NCI-H2196 (cell line): Measurements from ENCODE around the gene PARD3B.

ENCODE experiments used
- DNase-seq: peaks from one replicate; lab custom pipeline; 2025; ENCODE audit not compliant: unreplicated experiment; lab: John Stamatoyannopoulos, UW

PARD3B gene

DNA sequence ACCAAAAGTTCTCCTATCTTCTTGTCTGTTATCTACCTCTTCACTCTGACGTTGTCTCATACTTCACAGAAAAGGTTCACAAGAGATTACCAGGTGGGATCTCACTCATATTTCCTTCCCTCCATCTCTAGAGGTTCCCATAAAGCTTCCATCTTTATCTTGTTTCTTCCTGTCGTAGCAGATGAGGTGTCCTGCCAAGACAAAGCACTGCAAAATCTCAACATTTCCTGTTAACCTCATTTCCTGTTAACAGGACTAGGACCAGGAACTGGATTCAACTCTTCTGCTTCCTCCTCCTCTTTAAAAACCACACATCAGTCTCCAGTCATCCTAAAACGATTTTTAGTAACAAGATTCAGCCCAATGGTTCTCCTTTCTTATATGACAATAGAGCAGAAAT, 624.2 kb downstream of the PARD3B start:
- no peak for DNase-seq

DNA sequence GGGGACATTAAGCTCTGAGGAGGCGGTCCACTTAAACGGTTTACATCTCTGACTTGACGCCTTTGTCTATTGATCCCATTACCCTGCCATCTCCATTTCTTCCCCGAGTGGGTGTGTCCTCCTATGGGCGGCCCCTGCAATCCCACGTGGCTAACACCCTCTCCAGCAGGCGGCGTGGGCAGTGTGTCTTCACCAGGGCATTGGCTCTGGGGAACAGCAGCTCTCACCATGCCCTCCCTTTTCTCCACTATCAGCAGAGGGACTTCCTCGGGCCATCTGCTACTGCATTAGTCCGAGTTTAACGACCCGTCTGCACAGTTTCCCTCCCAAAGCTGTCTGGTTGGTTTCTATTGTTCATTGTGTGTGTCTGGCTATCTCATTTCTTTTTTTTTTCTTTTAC, 625.1 kb downstream of the PARD3B start:
- no peak for DNase-seq

DNA sequence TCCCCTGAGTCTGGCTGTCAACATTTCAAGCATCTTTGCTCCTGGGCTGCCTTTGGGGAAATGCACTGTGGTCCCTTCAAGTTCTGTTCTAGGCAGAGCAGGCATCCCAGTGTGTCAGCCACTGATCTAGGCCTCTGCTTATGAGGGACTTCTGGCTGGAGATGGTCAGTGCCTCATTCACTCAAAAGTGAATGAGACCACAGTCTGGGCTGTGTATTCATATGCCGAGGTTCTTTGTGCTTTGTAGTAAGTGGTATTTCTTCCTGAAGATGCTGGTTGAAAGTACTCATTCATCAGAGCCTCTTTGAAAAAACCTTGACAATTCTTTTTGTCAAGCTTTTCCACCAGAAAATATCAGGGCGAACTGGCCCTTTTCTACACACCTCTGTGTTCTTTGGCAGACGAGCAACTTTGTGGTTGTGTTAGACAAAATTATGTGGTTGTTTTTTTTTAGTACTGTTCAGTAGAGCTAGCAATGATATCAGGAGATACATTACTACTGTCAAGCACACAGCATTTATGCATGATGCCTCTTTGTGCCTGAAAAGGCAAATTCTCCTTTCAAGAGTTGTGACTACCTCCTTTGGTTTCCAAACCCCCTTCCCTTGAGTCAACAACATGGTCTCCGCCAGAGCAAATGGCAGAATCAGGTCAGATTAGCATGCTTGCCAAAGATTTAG, 626.1 kb downstream of the PARD3B start:
- DNase-seq = no peak

DNA sequence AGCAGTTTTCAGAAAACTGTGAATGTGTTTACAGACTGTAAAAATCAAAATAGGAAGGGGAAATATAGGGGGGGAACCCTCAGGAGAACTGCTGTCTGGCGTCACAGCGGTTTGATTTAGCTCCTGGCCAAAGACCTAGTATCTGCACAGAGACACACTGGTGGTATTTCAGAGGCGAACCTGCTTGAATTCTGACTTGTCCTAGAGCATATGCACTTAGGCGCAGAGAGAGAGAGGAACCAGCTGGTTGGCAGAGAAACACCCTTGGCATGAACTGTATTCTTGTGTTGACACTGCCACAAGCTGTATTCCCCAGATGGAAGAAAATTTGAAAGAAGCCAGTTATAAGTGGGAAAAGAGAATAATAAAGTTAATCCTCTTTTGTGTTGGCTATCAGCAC, 630.6 kb downstream of the PARD3B start:
- DNase-seq = no peak

DNA sequence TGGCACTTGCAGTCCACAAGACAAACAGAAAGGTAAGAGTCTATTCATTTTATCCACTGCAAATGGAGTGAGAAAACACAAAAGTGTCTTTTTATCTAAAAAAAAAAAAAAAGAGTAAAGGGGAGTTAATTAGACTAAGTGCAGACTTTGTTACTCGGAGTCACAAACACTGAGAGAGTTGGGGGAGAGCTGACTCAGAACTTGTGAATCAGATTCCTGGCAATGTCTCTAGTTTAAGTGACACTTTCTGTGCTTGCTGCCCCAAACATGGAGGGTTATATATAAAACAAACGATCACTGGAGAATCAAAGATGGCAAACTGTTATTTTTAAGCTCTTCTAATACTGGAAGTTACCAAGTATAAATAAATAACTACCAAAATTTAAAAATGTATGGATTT, 631.3 kb downstream of the PARD3B start:
- no peak for DNase-seq

DNA sequence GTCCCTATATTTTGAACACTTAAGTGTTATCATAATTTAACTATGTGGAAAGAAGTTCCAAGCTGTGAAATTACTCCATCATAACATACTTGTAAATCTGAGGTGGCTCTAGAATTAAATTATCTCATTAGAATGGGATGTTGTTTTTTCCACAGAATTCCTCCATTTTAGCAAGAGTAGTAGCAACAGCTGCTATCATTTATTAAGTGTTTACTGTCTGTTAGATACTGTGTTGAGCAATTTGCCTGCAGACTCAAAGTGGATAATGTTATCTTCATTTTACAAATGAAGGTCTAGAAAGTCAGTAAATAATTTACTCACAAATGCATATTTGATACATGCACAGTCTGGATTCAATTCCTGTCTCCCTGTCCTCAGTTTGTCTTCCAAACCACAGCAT, 632.3 kb downstream of the PARD3B start:
- DNase-seq = no peak

DNA sequence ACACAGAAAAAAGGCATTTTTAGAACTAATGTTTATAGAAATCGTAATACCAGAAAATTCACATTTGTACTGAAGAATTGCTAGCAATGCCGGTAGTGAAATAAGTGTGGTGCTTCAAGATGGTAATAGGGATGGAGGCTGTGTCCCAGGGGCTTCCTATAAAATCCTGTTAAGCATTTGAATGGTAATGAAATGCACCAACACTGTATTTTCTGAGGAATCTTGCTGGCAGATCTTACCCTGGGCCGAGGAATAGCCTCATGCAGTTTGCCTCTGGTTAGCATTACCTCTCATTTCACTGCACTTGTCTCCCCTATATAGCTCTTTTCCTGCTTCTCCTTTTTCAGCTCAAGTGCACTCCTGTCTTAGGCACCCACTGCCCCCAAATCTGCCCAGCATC, 635.5 kb downstream of the PARD3B start:
- DNase-seq = no peak

DNA sequence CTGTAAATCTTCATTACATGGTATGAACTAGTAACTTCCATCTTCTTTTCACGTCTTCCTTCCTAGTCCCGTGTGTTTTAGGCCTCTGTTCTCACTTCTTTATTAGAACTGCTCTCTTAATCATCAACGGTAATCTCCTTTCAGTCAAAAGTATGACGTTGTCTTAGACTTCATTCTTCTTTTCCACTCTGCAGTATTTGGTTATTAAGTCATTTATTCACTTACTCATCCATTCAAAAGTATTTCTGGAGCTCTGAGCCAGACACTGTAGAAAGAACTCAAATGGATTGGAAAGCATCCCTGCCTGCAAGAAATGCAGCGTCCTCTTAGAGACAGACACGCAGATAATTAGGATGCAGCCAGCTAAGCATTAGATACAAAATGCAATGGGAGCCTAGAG, 642.5 kb downstream of the PARD3B start:
- no peak for DNase-seq

DNA sequence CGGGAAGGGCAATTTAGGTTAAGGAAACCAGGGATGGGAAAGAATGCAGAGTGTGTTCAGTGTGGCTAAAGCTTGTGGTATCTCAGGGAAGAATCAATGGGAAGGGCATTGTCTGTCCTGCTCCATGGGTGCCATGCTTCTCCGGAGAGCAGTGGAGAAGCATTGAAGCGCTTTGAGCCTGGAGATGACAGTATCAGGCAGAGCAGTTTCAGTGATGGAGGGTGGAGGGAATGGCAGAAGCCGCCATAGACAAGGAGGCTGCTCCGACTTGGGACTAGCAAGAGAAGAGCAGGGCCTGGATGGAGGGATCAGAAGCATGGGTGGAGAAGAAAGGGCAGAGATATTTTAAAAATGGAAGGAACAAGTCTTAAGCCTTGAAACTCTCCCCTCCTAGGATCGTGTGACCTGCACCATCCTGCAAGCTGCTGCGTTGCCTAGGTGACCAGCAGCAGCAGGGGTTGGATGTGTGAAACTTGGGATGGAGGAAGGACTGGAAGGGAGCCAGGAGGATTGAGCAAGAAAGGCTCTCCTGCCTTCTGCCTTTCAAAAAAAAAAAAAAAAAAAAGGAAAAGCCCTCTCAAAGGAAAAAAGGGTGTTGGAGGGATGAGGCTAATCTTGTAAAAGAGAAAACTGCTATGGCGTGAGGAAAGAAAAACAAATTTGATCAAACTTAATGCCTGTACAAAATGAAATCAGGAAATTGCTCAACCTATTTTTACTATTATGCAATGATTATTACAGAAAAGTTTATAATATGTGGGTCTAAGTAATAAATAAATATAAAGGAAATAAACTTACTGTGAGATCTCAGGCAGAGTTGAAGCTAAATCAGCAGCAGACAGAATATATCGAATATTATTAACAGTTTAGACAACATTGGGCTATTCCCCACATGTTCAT, 643.2 kb downstream of the PARD3B start:
- DNase-seq = no peak

DNA sequence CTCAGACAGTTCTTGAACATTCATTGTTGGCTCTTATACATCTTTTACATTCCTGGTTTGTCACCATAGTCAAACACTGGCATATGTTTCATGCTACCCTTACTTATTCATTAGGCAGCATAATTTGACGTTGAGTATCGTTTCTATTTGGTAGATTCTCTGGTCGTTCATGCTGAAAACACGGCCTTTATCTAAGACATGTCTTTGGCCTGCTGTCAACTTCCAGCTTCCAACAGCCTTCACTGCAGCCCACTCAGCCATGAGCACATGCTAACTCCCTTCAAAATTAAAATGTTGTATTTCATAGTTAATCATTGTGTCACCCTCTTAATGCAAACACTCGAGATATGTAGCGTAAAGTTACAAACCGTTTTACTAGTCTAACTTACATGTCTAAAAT, 644.0 kb downstream of the PARD3B start:
- DNase-seq = no peak

DNA sequence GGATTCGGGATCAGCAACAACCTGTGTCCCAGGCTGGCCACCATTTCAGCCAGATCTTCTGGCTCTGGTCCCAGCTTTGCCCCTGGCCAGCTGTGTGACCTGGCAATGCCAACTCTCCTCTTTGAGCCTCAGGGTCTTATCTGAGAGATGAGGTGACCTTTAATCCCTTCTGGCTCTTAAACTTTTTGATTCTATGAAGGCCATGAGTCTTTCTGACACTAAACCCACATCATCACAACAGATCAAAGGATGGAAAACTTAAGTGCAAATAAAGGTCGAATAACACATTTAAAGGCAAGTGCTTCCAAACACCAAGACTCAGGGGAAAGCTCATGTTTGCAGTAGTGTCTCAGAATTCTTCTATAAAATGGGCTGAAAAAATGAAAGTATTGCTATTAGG, 645.3 kb downstream of the PARD3B start:
- no peak for DNase-seq

DNA sequence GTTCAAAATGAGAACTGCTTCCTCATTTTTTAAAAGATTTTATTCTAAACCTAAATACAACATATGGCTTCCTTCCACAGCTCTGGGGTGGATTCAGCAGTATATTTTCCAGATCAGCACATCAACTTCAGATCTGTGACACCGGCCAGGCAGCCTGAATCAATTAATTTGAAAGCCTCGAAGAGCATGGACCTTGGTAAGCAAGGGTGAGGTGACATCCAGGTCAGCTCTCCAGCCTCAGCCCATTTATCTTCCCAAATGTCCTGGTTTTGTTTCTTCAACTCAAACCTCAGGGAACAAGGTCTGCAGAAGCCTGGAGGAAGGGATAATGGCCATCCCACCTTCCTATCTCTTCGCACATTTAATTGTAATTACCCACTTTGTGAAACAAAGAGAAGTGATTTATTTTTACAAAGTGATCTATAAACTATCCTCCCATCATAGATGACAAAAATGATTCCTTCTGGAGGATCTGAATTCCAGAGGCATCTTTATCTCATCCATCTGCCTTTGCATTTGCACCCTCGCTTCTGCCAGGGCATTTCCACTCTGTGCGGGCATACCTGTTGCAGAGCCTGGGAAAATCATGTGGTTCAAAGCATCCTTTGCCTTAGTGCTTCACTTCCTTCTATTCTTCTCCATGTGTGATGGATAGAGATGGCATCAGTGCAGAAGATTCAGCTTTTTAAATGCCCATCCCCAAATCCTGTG, 648.0 kb downstream of the PARD3B start:
- no peak for DNase-seq

DNA sequence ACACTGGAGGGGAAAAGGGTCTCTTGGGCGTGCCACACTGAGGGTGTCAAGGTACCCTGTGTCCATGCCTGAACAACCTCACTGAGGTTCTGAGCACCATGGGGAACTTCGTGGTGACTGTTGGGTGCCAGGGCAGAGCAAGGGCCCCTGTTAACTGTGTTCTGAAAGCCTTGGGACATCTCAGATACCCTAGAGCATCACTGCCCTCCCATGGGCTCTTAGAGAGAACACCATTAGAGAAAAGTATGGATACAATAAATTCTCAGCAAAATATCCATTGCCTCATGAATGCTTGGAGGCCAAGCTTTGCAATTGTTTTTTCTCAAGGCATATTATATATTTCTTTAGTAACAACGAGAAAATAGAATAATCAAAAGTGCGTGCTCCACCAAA, 648.6 kb downstream of the PARD3B start:
- DNase-seq = no peak

DNA sequence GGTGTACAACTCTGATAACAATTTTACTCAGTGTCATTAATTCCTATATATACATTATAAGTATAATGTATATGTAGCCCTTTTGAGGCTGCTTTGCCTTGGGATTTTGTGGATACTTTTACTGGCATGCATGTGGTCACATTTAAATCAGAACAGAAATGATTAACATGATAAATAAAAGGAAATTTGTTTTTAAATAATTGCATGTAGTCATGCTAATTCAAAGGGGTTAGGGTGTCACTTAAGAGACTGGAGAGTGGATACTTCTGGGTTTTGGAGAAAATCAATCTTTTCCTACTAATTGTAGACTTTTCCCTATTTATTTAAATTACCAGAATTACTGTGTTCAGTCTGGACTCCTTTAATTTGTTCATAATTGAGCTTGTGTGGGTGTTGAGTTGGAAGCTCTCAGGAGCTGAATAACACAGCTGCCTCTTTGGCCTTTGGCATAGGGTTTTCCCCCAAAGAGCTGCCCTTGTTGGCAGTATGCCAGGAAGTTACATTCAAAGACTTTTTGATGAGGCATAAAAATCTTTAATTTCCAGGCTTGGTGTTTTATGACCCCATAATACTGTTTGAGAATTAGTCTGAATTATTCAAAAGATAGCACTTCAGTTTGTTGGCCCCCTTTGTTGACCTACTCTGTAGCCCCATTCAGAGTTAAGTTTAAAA, 652.3 kb downstream of the PARD3B start:
- DNase-seq = no peak

DNA sequence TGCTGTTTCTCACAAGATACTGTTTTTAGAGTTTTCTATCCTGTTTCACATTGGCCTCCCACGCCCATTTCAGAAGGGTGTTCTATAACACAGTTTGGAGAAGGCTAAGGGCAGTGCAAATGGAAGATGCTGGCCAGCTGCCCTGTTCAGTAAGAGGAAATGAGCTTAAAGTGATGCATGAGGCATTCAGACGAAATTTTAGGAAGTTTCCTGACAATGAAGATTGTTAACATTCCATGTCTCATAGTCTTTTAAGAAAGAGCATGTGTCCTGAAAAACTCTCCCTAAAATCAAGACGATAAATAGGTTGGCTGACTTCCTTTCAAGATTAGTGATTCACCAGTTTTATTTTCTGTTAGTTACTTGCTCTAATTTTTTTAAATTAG, 652.9 kb downstream of the PARD3B start:
- no peak for DNase-seq

DNA sequence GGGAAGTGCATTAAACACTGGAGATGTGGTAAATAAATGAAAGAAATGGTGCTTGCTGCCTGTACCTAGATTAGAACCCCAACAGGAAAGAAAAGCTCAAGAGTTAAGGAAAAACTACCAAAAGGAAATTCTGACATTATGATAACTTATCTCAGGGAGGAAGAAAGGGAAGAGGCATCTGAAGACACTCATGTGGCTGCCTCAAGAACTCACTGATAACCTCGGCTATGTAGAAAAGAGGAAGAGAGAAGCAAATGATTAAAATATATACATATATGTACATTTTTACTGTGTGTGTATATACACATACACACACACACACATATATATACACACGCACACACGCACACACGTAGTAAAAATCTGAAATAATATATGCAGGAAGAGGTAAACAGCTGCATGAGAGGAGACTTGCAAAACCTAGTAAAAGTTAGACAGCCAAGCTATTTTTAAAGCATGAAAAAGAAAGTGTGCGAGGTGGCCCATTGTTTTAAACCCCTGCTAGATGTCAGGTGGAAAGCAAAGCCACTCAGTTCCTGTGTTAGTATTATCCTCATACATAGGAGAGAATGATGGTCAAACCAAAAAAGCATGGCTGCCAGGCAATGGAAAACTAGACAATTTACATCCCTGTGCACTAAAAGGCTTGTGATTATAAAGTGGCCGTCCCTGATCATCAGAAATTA, 654.0 kb downstream of the PARD3B start:
- DNase-seq = no peak

DNA sequence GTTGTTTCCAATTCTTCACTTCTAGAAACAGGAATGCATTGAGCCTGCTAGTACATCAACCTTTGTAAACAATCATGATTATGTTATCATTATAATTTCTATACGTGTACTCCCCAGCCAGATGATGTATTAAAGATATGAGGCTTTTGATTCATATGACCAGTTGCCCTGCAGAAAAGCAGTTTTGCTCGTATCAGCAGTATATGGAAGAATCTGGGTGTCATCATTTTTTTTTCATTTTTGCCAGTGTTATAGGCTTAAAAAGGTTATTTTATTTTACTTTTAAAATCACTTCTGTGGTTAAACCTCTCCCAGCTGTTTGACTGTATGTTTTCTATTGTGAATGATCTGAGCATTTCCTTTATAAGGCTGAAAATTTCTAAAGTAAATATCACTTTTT, 665.2 kb downstream of the PARD3B start:
- no peak for DNase-seq

DNA sequence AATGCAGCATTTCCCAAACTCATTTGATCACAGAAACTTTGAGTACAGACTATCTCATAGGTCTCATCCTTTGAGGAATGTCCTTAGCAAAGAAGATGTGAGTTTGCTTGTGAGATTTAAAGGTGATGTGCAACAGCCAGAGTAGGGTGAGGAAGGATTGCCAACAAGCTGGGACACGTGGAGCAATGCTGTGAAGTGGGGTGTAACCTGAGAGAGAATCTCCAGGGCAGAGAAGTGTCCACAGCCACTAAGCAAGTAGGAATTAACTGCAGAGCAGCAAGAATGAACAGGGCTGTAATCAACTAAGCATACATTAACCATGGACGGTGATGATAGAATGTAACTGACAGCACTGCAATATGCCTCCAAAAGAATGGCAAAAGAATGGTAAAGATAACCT, 667.1 kb downstream of the PARD3B start:
- no peak for DNase-seq

DNA sequence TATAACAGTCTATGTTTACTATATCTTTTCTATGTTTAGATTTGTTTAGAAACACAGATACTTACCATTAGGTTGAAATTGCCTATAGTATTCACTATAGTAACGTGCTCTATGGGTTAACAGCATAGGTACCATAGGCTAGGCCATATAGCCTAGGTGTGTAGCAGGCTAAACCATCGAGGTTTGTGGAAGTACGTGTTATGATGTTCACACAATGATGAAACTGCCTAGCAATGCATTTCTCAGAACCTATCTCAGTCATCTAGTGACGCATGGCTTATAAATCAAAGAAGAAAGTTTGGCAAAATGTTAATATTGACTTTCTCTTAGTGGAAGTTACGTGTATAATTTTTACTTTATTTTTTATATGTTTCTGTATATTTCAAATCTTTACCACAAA, 670.8 kb downstream of the PARD3B start:
- no peak for DNase-seq

DNA sequence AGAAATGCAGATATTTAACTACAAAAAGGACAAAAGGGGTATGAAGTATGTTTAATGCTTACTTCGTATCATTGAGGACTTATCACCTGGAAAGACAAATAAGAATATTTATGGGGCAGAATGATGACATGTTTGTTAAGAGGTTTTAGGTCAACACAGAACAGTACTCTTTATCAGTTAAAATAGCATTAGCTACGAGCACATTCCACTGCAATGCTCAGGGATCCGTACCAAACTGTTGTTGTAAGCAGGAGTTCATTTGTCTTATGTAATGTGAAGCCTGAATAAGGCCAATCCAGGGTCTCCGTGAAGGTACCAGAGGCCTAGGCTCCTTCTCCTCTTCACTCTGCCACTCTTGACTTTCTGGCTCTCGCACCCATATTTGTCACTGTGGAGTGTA, 671.3 kb downstream of the PARD3B start:
- no peak for DNase-seq

DNA sequence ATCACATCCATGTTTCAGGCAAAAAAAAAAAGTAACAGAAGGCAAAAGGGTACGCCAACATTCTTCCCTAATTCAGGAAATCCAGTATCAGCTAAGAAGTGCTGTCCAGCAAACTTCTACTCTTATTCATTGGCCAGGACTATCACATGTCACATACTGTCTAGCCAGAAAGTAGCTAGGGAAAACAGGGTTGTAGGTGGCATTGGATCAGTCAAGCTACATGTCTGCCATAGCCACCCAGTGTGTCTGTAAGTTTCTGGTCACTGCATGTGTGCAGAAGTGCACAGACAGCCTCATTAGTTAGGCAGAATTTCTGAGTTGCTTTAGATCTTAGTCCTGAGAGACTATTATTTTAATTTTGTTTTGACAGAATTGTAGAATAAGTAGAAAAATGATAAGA, 671.7 kb downstream of the PARD3B start:
- no peak for DNase-seq
